Activated CD4-positive, alpha-beta T cell treated with anti-CD3 and anti-CD28 coated beads, Interleukin-2, amount 50 U/mL, for 16 hours (primary cell): ENCODE measurements around the gene KLHL13.
"Not testable (repeated sequence)": the region's sequence is repeated elsewhere in the genome, so short reads cannot be mapped to it uniquely, and the experiment has no call there.

Source experiments
- DNase-seq: peaks from one replicate; pipeline ENCODE4 v3.0.0-alpha.2; 2020

KLHL13 gene

DNA sequence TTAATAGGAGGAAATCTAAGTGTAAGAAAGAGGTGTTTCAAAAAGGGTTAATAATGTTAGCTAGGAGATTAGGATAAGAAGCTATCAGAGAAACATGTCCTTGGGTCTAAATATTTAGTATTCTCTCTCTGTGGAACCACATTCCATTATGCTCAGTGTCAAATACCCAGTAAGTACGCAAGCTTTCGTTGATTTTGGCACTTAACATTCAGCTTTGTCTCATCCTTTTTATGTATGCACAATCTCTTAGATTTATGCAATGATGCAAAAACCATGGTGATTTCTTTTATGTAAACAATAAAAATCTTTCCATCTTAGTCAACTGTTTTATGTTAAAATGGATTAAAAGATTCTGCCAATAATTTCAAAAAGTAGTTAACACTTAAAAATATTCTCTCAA lies 129.2 kb downstream of the KLHL13 start:
- DNase-seq: no peak

- no peak for DNase-seq
Measured at GRCh38 chrX:117985241-117985640, 131.4 kb downstream of the KLHL13 start.

GRCh38 chrX:117982694-117983392 lies 133.8 kb downstream of the KLHL13 start:
- no peak for DNase-seq

GRCh38 chrX:117978402-117978801 lies 138.2 kb downstream of the KLHL13 start:
- no peak for DNase-seq

DNA sequence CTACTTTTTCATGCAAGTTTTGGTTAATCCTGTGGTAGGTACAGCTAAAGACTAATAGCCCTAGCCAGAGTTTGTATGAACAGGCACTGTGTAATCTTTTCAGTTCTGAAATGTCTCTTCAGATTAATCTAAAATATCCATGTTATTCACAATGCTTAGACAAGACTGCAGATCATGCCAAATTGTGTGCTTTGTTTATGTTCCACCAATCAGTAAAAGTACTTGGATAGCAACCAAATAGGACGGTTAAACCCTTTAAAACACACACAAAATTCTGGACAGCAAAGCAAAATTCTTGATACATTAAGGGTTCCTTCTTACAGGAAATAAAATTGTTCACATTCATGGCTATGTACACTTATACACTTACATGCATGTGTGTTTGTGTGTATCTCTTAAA lies 139.1 kb downstream of the KLHL13 start:
- no peak for DNase-seq

DNA sequence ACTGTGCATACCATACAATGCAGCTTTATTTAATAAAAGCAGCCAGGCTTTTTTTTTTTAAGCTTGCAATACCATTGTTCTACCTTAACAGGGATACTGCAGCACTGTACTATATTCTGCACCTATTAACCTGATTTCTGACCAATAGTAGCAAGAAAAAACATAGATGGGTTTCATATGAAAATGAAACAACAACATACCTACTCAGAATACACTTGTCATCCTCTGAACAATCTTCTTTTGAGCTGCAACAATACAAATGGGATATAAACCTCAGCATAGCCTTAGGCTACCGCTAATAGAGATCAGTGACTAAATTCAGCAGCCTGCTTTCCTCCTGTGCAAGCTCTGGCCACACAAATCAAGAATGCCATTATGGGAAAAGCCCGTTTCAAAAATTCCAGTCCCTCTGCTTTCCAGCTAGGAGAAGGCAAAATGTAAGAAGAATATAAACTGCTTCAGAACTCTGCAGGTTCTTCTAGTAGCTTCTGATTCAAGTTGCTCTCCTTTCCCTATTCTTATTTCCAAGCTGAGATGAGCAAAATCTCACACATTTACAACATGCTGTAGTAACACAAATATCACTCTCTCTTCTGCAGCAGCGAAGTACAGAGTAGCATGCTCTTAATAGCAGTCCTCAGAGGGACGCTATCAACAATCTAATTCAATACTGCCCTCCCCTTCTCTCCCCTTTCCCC lies 143.4 kb downstream of the KLHL13 start:
- DNase-seq: no peak

DNA sequence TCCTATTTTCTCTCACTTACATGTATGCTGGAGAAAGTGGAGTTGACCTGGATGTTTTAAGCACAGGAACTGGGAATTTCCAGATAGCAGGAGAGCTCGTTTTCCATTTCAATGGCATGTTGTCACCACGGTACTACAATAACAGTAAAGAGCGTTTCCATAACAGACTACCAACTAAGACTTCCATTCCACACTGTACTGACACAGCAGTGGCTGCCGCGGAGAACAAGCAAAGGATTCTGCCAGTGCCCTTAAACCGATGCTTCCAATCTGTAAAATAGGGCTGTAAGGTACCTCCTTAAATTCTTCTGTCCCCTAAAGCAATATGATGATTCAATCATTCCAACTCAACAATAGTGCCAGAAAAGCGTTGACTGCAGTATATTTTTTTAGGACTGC lies 143.9 kb downstream of the KLHL13 start:
- DNase-seq: no peak

- no peak for DNase-seq
Measured at GRCh38 chrX:117969782-117970181, 146.8 kb downstream of the KLHL13 start.

GRCh38 chrX:117969328-117969727 lies 147.3 kb downstream of the KLHL13 start:
- DNase-seq: no peak

DNA sequence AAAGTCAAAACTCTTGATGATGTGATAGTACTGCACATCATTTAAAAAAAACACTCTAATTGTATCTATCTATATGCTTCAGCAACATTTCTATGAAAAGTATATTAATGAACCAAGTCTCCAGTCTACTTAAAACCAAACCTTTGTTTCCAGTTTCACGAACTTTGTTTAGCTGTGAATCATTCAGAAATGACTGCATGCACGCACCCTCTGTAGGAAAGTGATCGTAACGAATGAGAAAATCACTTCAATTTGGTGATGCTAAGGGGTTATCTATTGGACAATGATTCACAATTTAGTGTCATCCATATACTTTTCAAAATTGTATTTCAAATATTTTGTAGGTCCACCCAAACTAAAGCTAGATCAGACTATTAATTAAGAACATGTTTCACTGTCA lies 157.6 kb downstream of the KLHL13 start:
- DNase-seq: no peak

- DNase-seq: no peak
Measured at GRCh38 chrX:117957128-117957527, 159.5 kb downstream of the KLHL13 start.

- DNase-seq: not testable (repeated sequence)
Measured at GRCh38 chrX:117939296-117939695, 177.3 kb downstream of the KLHL13 start.

DNA sequence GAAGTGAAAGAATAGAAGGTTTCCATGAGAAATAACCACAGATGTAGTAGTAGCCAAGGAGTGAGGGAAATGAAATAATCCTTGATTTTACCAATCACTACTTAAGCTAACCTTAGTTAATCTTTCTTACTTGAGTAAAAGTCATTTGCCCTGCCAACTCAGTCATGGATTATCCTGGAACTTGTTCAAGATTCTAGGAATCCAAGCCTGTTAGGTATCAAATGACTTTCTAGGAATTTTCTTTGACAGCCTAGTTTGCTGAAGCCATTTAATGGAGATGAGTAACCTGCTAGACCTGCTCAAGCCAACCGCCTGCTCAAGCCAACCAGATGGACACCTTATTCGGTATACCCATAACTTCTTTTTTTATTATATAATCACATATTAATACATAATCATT lies 180.5 kb downstream of the KLHL13 start:
- no peak for DNase-seq

GRCh38 chrX:117930116-117930515 lies 186.5 kb downstream of the KLHL13 start:
- DNase-seq: not testable (repeated sequence)

- no peak for DNase-seq
Measured at GRCh38 chrX:117919755-117920154, 196.9 kb downstream of the KLHL13 start.

- DNase-seq: no peak
Measured at GRCh38 chrX:117910216-117910615, 206.4 kb downstream of the KLHL13 start.

DNA sequence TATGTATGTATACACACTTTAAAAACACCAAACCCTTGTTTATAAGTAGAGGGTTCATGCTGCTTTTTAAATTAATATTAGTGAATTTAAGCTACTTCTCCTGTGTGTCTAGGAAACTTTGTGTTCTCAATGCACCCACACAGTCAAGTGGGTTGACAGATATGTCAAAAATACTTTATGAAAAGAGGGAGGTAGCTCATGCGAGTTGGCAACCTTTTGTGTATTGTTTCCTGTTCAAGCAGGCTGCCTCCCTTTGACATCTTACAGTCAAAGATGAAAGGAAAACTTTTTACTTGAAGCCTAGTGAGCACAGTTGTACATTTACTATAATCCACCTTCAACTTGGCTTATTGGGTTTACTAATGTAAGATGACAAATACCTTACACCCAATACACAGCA lies 218.4 kb downstream of the KLHL13 start:
- no peak for DNase-seq

DNA sequence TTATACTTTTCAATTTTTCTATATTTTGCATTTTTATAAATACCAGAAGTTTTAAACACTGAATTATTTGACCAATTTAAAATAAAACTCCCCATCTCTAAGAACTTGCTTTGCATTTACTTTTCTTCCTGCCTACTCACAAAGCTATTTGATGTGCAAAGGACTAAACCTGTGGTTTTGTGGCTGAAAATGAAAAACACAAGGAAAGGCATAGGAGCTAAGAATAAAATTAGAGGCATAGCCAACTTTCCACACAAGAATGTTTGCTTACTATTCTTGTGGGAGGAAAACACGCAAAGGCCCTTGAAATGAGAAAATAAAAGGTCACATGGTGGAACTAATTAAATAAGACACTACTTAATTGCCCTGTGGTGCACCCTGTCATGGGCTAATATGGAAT lies 221.2 kb downstream of the KLHL13 start:
- DNase-seq: no peak

GRCh38 chrX:117892469-117892868 lies 224.1 kb downstream of the KLHL13 start:
- DNase-seq: no peak

DNA sequence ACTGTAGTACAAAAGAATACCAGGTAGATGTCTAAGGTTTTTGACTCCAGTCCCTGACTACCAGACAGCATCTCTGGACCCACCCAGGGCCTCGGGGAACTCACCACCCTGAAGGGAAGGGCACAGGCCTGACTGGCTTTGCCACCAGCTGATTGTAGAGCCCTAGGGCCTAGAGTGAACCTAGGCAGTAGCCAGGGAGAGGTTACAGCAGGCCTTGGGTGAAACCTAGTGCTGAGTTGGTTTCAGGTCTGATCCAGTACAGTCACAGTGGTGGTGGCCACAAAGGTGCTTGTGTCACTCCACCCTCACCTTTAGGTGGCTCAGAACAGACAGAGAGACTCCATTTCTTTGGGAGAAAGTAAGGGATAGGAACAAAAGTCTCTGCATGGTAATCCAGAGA lies 244.8 kb downstream of the KLHL13 start:
- no peak for DNase-seq

GRCh38 chrX:117860517-117860916 lies 256.1 kb downstream of the KLHL13 start:
- DNase-seq: no peak

GRCh38 chrX:117854806-117855205 lies 261.8 kb downstream of the KLHL13 start:
- no peak for DNase-seq

GRCh38 chrX:117851025-117851424 lies 265.6 kb downstream of the KLHL13 start:
- no peak for DNase-seq
